Liver (tissue), 9 donors: Measurements from ENCODE around the gene COPS7A. TPM values are rescaled to one million over a fixed set of nuclear protein-coding genes. Genes with fewer than 3 reads are reported as not detected.

Source experiments
- DNase-seq: peaks from one replicate; pipeline ENCODE4 v3.0.0-alpha.2; 2017; ENCODE audit warnings: low spot score
- H3K27ac ChIP-seq, 2 donors: one replicate each; pipeline ENCODE4 v1.7.0; 2013; ENCODE audit warnings: inconsistent platforms in 2 of 2, low read length in 2 of 2, control low read depth in 1 of 2, low read depth in 1 of 2, mild to moderate bottlenecking in 1 of 2
- H3K27me3 ChIP-seq, 4 donors: one replicate each; pipeline versions ENCODE4 v1.6.1 to v1.7.0; 2013; ENCODE audit warnings: low read length in 3 of 4, inconsistent platforms in 1 of 4, mild to moderate bottlenecking in 1 of 4, moderate library complexity in 1 of 4; ENCODE audit not compliant: control insufficient read depth in 4 of 4, insufficient read depth in 4 of 4
- H3K36me3 ChIP-seq, 4 donors: one replicate each; pipeline versions ENCODE4 v1.6.1 to v1.7.0; 2013; ENCODE audit warnings: low read length in 3 of 4, mild to moderate bottlenecking in 3 of 4, low read depth in 1 of 4, moderate library complexity in 1 of 4; ENCODE audit not compliant: control insufficient read depth in 4 of 4, insufficient read depth in 3 of 4
- H3K4me1 ChIP-seq, 4 donors: one replicate each; pipeline versions ENCODE4 v1.6.1 to v1.7.0; 2013; ENCODE audit warnings: low read length in 3 of 4, mild to moderate bottlenecking in 3 of 4, moderate library complexity in 1 of 4; ENCODE audit not compliant: control insufficient read depth in 4 of 4, insufficient read depth in 4 of 4
- H3K4me3 ChIP-seq, 3 donors: one replicate each; pipeline versions ENCODE4 v1.6.1 to v1.7.0; 2013; ENCODE audit warnings: low read length in 3 of 3, control low read depth in 1 of 3, low read depth in 1 of 3, mild to moderate bottlenecking in 1 of 3
- H3K9ac ChIP-seq, 2 donors: one replicate each; pipeline ENCODE4 v1.7.0; 2013; ENCODE audit warnings: low read length in 2 of 2, mild to moderate bottlenecking in 2 of 2, moderate library complexity in 2 of 2, control low read depth in 1 of 2, low read depth in 1 of 2
- H3K9me3 ChIP-seq, 4 donors: one replicate each; pipeline versions ENCODE4 v1.6.1 to v1.7.0; 2013; ENCODE audit warnings: low read length in 3 of 4; ENCODE audit not compliant: control insufficient read depth in 4 of 4
- ATF3 ChIP-seq: IDR thresholded peaks from 2 replicates; pipeline ENCODE4 v1.6.1; 2016; ENCODE audit warnings: antibody characterized with exemption
- CTCF ChIP-seq: fragments of 150-350 bp; IDR thresholded peaks from 2 replicates; pipeline ENCODE4 v1.5.1; 2017; ENCODE audit warnings: improper control_type of control experiment, low read depth, low read length; ENCODE audit not compliant: missing input control
- EGR1 ChIP-seq, 2 donors: IDR thresholded peaks; 2 replicates each; pipeline ENCODE4 v1.6.1; 2016 to 2018; ENCODE audit warnings: antibody characterized with exemption in 2 of 2, low read depth in 2 of 2
- FOXA1 ChIP-seq: IDR thresholded peaks from 2 replicates; pipeline ENCODE4 v1.6.1; 2016; ENCODE audit warnings: antibody characterized with exemption
- FOXA2 ChIP-seq: IDR thresholded peaks from 2 replicates; pipeline ENCODE4 v1.6.1; 2016; ENCODE audit warnings: antibody characterized with exemption
- GABPA ChIP-seq, 2 donors: IDR thresholded peaks in 1 of 2; conservative IDR thresholded peaks in 1 of 2; 2 replicates each; pipeline ENCODE4 v1.6.1; 2016; ENCODE audit warnings: antibody characterized with exemption in 2 of 2, mild to moderate bottlenecking in 1 of 2, moderate library complexity in 1 of 2
- HNF4A ChIP-seq, 2 donors: conservative IDR thresholded peaks; 2 replicates each; pipeline ENCODE4 v1.6.1; 2016; ENCODE audit warnings: antibody characterized with exemption in 2 of 2, mild to moderate bottlenecking in 2 of 2
- HNF4G ChIP-seq: IDR thresholded peaks from 2 replicates; pipeline ENCODE4 v1.6.1; 2016; ENCODE audit warnings: antibody characterized with exemption
- JUND ChIP-seq, 2 donors: IDR thresholded peaks; 2 replicates each; pipeline ENCODE4 v1.6.1; 2016; ENCODE audit warnings: antibody characterized with exemption in 2 of 2
- MAX ChIP-seq: IDR thresholded peaks from 2 replicates; pipeline ENCODE4 v1.6.1; 2016; ENCODE audit warnings: antibody characterized with exemption
- NR2F2 ChIP-seq: IDR thresholded peaks from 2 replicates; pipeline ENCODE4 v1.6.1; 2016; ENCODE audit warnings: antibody characterized with exemption
- RAD21 ChIP-seq, 2 donors: IDR thresholded peaks; 2 replicates each; pipeline ENCODE4 v1.6.1; 2016; ENCODE audit warnings: antibody characterized with exemption in 2 of 2, mild to moderate bottlenecking in 2 of 2
- REST ChIP-seq: IDR thresholded peaks from 2 replicates; pipeline ENCODE4 v1.6.1; 2016; ENCODE audit warnings: antibody characterized with exemption, mild to moderate bottlenecking
- RXRA ChIP-seq, 2 donors: IDR thresholded peaks; 2 replicates each; pipeline ENCODE4 v1.6.1; 2017 to 2018; ENCODE audit warnings: antibody characterized with exemption in 2 of 2, mild to moderate bottlenecking in 1 of 2
- SP1 ChIP-seq: IDR thresholded peaks from 2 replicates; pipeline ENCODE4 v1.6.1; 2018; ENCODE audit warnings: antibody characterized with exemption, mild to moderate bottlenecking
- TAF1 ChIP-seq: conservative IDR thresholded peaks from 2 replicates; pipeline ENCODE4 v1.6.1; 2016; ENCODE audit warnings: antibody characterized with exemption, mild to moderate bottlenecking
- YY1 ChIP-seq: IDR thresholded peaks from 2 replicates; pipeline ENCODE4 v1.6.1; 2016; ENCODE audit warnings: antibody characterized with exemption, mild to moderate bottlenecking
- ZBTB33 ChIP-seq: IDR thresholded peaks from 2 replicates; pipeline ENCODE4 v1.6.1; 2016; ENCODE audit warnings: antibody characterized with exemption
- WGBS: extraction: QIAGEN DNeasy Blood & Tissue Kit; methylation state at CpG from one replicate; pipeline ENCODE4 v1.1.7; 2013; 5-methylcytosine and 5-hydroxymethylcytosine counted together
- polyA plus RNA-seq, 2 donors: library from polyadenylated mRNA; stranded (reverse) in 1 of 2; unstranded in 1 of 2; fragments of 200-250 nt in 1 of 2; fragments of >200 nt in 1 of 2; fragmentation: Nextera tagmentation in 1 of 2; extraction: Ambion mirVana in 1 of 2; gene quantifications; one replicate each; pipeline versions ENCODE4 v1.2.1 to v1.2.3, GENCODE V29; 2013 to 2015
- total RNA-seq, 2 donors: library from RNA; depleted of rRNA; stranded (reverse); fragments of >200 nt; gene quantifications; one replicate each; pipeline ENCODE4 v1.2.3, GENCODE V29; 2014
- donor health status: healthy.
- donor health status: healthy.
- donor health status: healthy.
- donor health status: healthy.
- donor health status: healthy.

The COPS7A gene
- total and polyA plus RNA-seq, 4 donors = 26.0 to 37.7 (median 32.4) TPM

GRCh38 chr12:6699259-6699988, 24.4 kb upstream of the COPS7A start:
- H3K27me3 ChIP-seq = peaks cover 0 to 28% (median 13%) of the 10 kb centered on the region in 4 donors
- DNase-seq = no peak
- H3K9ac ChIP-seq = no peak overlapping the region
- no peaks in the 10 kb centered on the region for H3K9me3 ChIP-seq
- no peak overlapping the region for H3K27ac ChIP-seq
- H3K4me1 ChIP-seq = peaks cover 3 to 10% (median 5%) of the 10 kb centered on the region in 4 donors
- no peaks in the 10 kb centered on the region for H3K36me3 ChIP-seq
- TF ChIP-seq SP1 = no peak
- TF ChIP-seq REST = no peak
- no peak for TF ChIP-seq ZBTB33
- TF ChIP-seq YY1 = no peak
- no peak for TF ChIP-seq ATF3
- no peak for TF ChIP-seq FOXA1
- no peak for TF ChIP-seq TAF1
- no peak for TF ChIP-seq RXRA (IDR thresholded peaks at IDR 0.05)
- no peak for TF ChIP-seq RAD21 (IDR thresholded peaks at IDR 0.05)
- no peak for TF ChIP-seq MAX
- TF ChIP-seq FOXA2 = no peak
- no peak for TF ChIP-seq EGR1 (IDR thresholded peaks at IDR 0.05; ENCODE audit: low read depth in 2 of 2)
- TF ChIP-seq GABPA (IDR thresholded peaks at IDR 0.05 in 1 of 2, conservative IDR thresholded peaks at IDR 0.05 in 1 of 2) = no peak
- no peak for TF ChIP-seq CTCF
- no peak for TF ChIP-seq JUND (IDR thresholded peaks at IDR 0.05)
- no peak for TF ChIP-seq HNF4A (conservative IDR thresholded peaks at IDR 0.05)
- TF ChIP-seq NR2F2 = no peak
- no peak for TF ChIP-seq HNF4G
- 19% methylated on average over 16 of the region's 16 CpGs for WGBS
- H3K4me3 ChIP-seq = no peak overlapping the region
